NCI-H2227 (cell line): ENCODE measurements around the gene ARHGDIG.
A peak's percentile ranks its signal among the peaks of the same experiment; 100 is the strongest.
"Not testable (repeated sequence)": the region's sequence is repeated elsewhere in the genome, so short reads cannot be mapped to it uniquely, and the experiment has no call there.

Source experiments
- DNase-seq: peaks from one replicate; lab custom pipeline; 2025; ENCODE audit not compliant: unreplicated experiment; lab: John Stamatoyannopoulos, UW

ARHGDIG gene

GRCh38 chr16:263182-263774 lies 17.1 kb upstream of the ARHGDIG start:
- no peak for DNase-seq

- DNase-seq = no peak
Measured at GRCh38 chr16:263944-264343, 16.4 kb upstream of the ARHGDIG start.

- DNase-seq = no peak
Measured at GRCh38 chr16:264440-264951, 15.9 kb upstream of the ARHGDIG start.

GRCh38 chr16:265002-265529 lies 15.3 kb upstream of the ARHGDIG start:
- DNase-seq = no peak

GRCh38 chr16:265711-266110 lies 14.7 kb upstream of the ARHGDIG start:
- no peak for DNase-seq

- DNase-seq = no peak
Measured at GRCh38 chr16:266258-267164, 13.9 kb upstream of the ARHGDIG start.

- not testable (repeated sequence) for DNase-seq
Measured at GRCh38 chr16:267562-267961, 12.8 kb upstream of the ARHGDIG start.

GRCh38 chr16:268141-269053 lies 12.0 kb upstream of the ARHGDIG start:
- no peak for DNase-seq

GRCh38 chr16:269061-269796 lies 11.2 kb upstream of the ARHGDIG start:
- DNase-seq = no peak

- no peak for DNase-seq
Measured at GRCh38 chr16:270381-271255, 9.8 kb upstream of the ARHGDIG start.

GRCh38 chr16:272633-273546 lies 7.5 kb upstream of the ARHGDIG start:
- no peak for DNase-seq

- DNase-seq = no peak
Measured at GRCh38 chr16:273547-274421, 6.6 kb upstream of the ARHGDIG start.

GRCh38 chr16:275041-275641 lies 5.2 kb upstream of the ARHGDIG start:
- peak; percentile 21 for DNase-seq

- no peak for DNase-seq
Measured at GRCh38 chr16:275786-276232, 4.6 kb upstream of the ARHGDIG start, which contains the start of gene RGS11. Gene RGS11 (minus strand): TSS chr16:275944. CDS start chr16:275911, 33 bp downstream.

- DNase-seq = no peak
Measured at GRCh38 chr16:276426-277077, 3.8 kb upstream of the ARHGDIG start.

GRCh38 chr16:278863-279366 lies 1.5 kb upstream of the ARHGDIG start:
- peak; percentile 31 for DNase-seq
